ENCODE data around the gene NANOS1.

The NANOS1 gene

GRCh38 chr10:119031496-119032059 is 2.1 kb downstream of the NANOS1 start:
- in situ Hi-C loops (cut with MboI; ENCODE audit: low sequenced_read_pairs, unreplicated experiment) = no loop called here
- TF ChIP-seq CTCF (IDR thresholded peaks at IDR 0.05; ENCODE audit: borderline replicate concordance, control extremely low read depth, extremely low read depth, insufficient read depth, missing control alignments) = no peak
- no peak for DNase-seq (ENCODE audit: low spot score)

- DNase-seq (ENCODE audit: low spot score) = no peak
- in situ Hi-C loops (cut with MboI; ENCODE audit: low sequenced_read_pairs, unreplicated experiment) = no loop called here
- TF ChIP-seq CTCF (IDR thresholded peaks at IDR 0.05; ENCODE audit: borderline replicate concordance, control extremely low read depth, extremely low read depth, insufficient read depth, missing control alignments) = no peak
Measured at GRCh38 chr10:119039161-119039560, 9.6 kb downstream of the NANOS1 start.

GRCh38 chr10:119041326-119041725 is 11.8 kb downstream of the NANOS1 start:
- DNase-seq (ENCODE audit: low spot score) = no peak
- no peak for TF ChIP-seq CTCF (IDR thresholded peaks at IDR 0.05; ENCODE audit: borderline replicate concordance, control extremely low read depth, extremely low read depth, insufficient read depth, missing control alignments)
- in situ Hi-C loops (cut with MboI; ENCODE audit: low sequenced_read_pairs, unreplicated experiment) = no loop called here

- no peak for TF ChIP-seq CTCF (IDR thresholded peaks at IDR 0.05; ENCODE audit: borderline replicate concordance, control extremely low read depth, extremely low read depth, insufficient read depth, missing control alignments)
- in situ Hi-C loops (cut with MboI; ENCODE audit: low sequenced_read_pairs, unreplicated experiment) = no loop called here
- no peak for DNase-seq (ENCODE audit: low spot score)
Measured at GRCh38 chr10:119042169-119042568, 12.7 kb downstream of the NANOS1 start.

DNA sequence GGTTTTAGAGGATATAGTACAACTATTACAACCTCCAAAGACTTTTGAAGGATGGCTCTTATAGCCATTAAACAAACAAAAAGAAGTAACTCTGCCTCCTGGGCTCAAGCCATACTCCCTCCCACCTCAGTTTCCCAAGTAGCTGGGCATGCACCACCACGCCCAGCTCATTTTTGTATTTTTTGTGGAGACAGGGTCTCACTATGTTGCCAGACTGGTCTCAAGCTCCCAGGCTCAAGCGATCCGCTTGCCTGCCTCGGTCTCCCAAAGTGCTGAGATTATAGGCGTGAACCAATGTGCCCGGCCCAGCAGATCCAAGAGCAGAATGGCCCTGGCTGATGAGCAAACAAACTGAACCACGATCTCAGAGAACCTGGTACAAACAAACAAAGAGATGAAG is 16.0 kb downstream of the NANOS1 start:
- no peak for DNase-seq (ENCODE audit: low spot score)
- no peak for TF ChIP-seq CTCF (IDR thresholded peaks at IDR 0.05; ENCODE audit: borderline replicate concordance, control extremely low read depth, extremely low read depth, insufficient read depth, missing control alignments)
- in situ Hi-C loops (cut with MboI; ENCODE audit: low sequenced_read_pairs, unreplicated experiment) = no loop called here

- no peak for TF ChIP-seq CTCF (IDR thresholded peaks at IDR 0.05; ENCODE audit: borderline replicate concordance, control extremely low read depth, extremely low read depth, insufficient read depth, missing control alignments)
- in situ Hi-C loops (cut with MboI; ENCODE audit: low sequenced_read_pairs, unreplicated experiment) = no loop called here
- no peak for DNase-seq (ENCODE audit: low spot score)
Measured at GRCh38 chr10:119049361-119049760, 19.8 kb downstream of the NANOS1 start.

DNA sequence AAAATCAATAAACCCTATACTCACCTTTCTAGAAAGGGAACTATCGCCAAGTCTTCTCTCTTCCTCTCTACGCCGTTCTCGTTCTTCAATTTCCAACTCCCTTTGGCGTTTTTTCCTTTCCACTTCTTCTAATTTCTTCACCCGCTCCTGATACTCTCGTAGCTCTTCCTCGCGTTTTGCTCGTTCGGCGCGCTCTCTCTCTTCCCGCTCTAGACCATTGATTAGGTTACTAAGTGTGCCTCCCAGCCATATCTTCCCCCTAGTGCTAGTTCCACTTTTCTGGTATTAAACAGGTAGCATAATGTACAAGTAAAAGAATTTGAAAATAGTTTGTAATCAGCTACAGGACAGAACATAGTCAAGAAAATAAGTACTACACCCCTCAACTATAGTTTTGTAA is 20.3 kb downstream of the NANOS1 start:
- DNase-seq (ENCODE audit: low spot score) = no peak
- in situ Hi-C loops (cut with MboI; ENCODE audit: low sequenced_read_pairs, unreplicated experiment) = no loop called here
- TF ChIP-seq CTCF (IDR thresholded peaks at IDR 0.05; ENCODE audit: borderline replicate concordance, control extremely low read depth, extremely low read depth, insufficient read depth, missing control alignments) = no peak

Measured in GM13976 (cell line).